ENCODE data around the gene DDO. TPM values are rescaled to one million over a fixed set of nuclear protein-coding genes. Genes with fewer than 3 reads are reported as not detected.

The DDO gene
- total RNA-seq, 2 experiments from 2014 or later, result not detected

GRCh38 chr6:110446405-110446804 is 31.0 kb upstream of the DDO start:
- ChIA-PET CTCF (no interaction called here), POLR2A (no interaction called here)
- H3K4me3 ChIP-seq (ENCODE audit: low read length), result no peak overlapping the region
- H3K4me3 Mint-ChIP-seq, result no peak overlapping the region
- H3K36me3 Mint-ChIP-seq (ENCODE audit: low read depth), result no peaks in the 10 kb centered on the region
- no peak for DNase-seq
- no peaks in the 10 kb centered on the region for H3K4me1 ChIP-seq (ENCODE audit: insufficient read depth, low read length)
- H3K36me3 ChIP-seq (ENCODE audit: insufficient read depth, low read length), result no peaks in the 10 kb centered on the region
- H3K27me3 Mint-ChIP-seq, result no peaks in the 10 kb centered on the region
- no peak overlapping the region for H3K27ac Mint-ChIP-seq
- H3K9me3 Mint-ChIP-seq, result no peaks in the 10 kb centered on the region
- H3K9me3 ChIP-seq (ENCODE audit: control insufficient read depth in 1 of 2, insufficient read depth in 1 of 2, low read length in 2 of 2), result no peaks in the 10 kb centered on the region
- ATAC-seq (ENCODE audit: poor library complexity), result no peak
- no peaks in the 10 kb centered on the region for H3K4me1 Mint-ChIP-seq (ENCODE audit: low read depth)
- no peak overlapping the region for H3K27ac ChIP-seq (ENCODE audit: low read depth in 1 of 2, low read length in 2 of 2)
- TF ChIP-seq CTCF (IDR thresholded peaks at IDR 0.05), result no peak
- peaks cover 0 to 4% of the 10 kb centered on the region in 2 experiments for H3K27me3 ChIP-seq (ENCODE audit: control insufficient read depth in 1 of 2, insufficient read depth in 2 of 2, low read length in 2 of 2)
- intact Hi-C loops (cut with DNase I, micrococcal nuclease), result no loop called here

GRCh38 chr6:110440026-110440425 is 24.7 kb upstream of the DDO start:
- Mint-ChIP-seq H3K4me1 (ENCODE audit: low read depth) (no peaks in the 10 kb centered on the region), H3K9me3 (peaks cover 1% of the 10 kb centered on the region), H3K27me3 (peaks cover 4% of the 10 kb centered on the region), H3K4me3 (no peak overlapping the region), H3K27ac (no peak overlapping the region), H3K36me3 (ENCODE audit: low read depth) (no peaks in the 10 kb centered on the region)
- peaks cover 0 to 4% of the 10 kb centered on the region in 2 experiments for H3K27me3 ChIP-seq (ENCODE audit: control insufficient read depth in 1 of 2, insufficient read depth in 2 of 2, low read length in 2 of 2)
- ChIA-PET CTCF (no interaction called here), POLR2A (no interaction called here)
- no peak overlapping the region for H3K4me3 ChIP-seq (ENCODE audit: low read length)
- H3K4me1 ChIP-seq (ENCODE audit: insufficient read depth, low read length), result no peaks in the 10 kb centered on the region
- DNase-seq (no peak), ATAC-seq (ENCODE audit: poor library complexity) (no peak)
- no peak overlapping the region for H3K27ac ChIP-seq (ENCODE audit: low read depth in 1 of 2, low read length in 2 of 2)
- H3K9me3 ChIP-seq (ENCODE audit: control insufficient read depth in 1 of 2, insufficient read depth in 1 of 2, low read length in 2 of 2), result no peaks in the 10 kb centered on the region
- H3K36me3 ChIP-seq (ENCODE audit: insufficient read depth, low read length), result no peaks in the 10 kb centered on the region
- intact Hi-C loops (cut with DNase I, micrococcal nuclease), result no loop called here
- no peak for TF ChIP-seq CTCF (IDR thresholded peaks at IDR 0.05)

- no peak overlapping the region for H3K27ac Mint-ChIP-seq
- no peak overlapping the region for H3K27ac ChIP-seq (ENCODE audit: low read depth in 1 of 2, low read length in 2 of 2)
Measured at GRCh38 chr6:110439356-110439755, 24.0 kb upstream of the DDO start.

More at GRCh38 chr6:110439356-110439755, 24.0 kb upstream of the DDO start:
- DNase-seq, result no peak
- intact Hi-C loops (cut with DNase I, micrococcal nuclease), result no loop called here
- Mint-ChIP-seq H3K4me3 (no peak overlapping the region), H3K36me3 (ENCODE audit: low read depth) (no peaks in the 10 kb centered on the region), H3K9me3 (peaks cover 3% of the 10 kb centered on the region), H3K27me3 (peaks cover 4% of the 10 kb centered on the region), H3K4me1 (ENCODE audit: low read depth) (no peaks in the 10 kb centered on the region)
- H3K36me3 ChIP-seq (ENCODE audit: insufficient read depth, low read length), result no peaks in the 10 kb centered on the region
- ATAC-seq (ENCODE audit: poor library complexity), result no peak
- ChIA-PET CTCF (no interaction called here), POLR2A (no interaction called here)
- no peaks in the 10 kb centered on the region for H3K9me3 ChIP-seq (ENCODE audit: control insufficient read depth in 1 of 2, insufficient read depth in 1 of 2, low read length in 2 of 2)
- peaks cover 0 to 4% of the 10 kb centered on the region in 2 experiments for H3K27me3 ChIP-seq (ENCODE audit: control insufficient read depth in 1 of 2, insufficient read depth in 2 of 2, low read length in 2 of 2)
- TF ChIP-seq CTCF (IDR thresholded peaks at IDR 0.05), result no peak
- H3K4me3 ChIP-seq (ENCODE audit: low read length), result no peak overlapping the region
- no peaks in the 10 kb centered on the region for H3K4me1 ChIP-seq (ENCODE audit: insufficient read depth, low read length)

Measured in CD4-positive, alpha-beta T cell (primary cell).